ENCODE data around the gene TSEN34. TPM values are rescaled to one million over a fixed set of nuclear protein-coding genes. Genes with fewer than 3 reads are reported as not detected.
"Not testable (repeated sequence)": the region's sequence is repeated elsewhere in the genome, so short reads cannot be mapped to it uniquely, and the experiment has no call there.

TSEN34 gene
- total RNA-seq, 1 experiment from 2014 or later: 122 TPM

DNA sequence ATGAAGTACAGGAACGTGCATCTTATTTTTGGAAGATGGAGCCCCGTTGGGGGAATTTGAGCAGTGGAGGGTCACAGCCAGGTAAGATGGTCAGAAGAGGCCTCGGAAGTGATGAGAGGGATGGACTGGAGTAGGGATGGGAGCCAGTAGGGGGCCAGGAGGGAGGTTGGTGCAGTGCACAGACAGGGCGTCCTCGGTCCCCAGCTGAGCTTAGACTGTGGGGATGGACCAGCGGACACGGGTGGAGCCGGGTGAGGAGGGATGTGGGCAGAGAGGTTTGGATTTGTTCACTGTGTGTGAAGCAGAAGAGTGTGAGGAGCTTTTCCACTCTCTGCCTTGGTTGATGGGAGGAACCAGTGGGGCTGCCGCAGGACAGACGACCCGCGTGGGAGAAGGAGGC lies 20.1 kb downstream of the TSEN34 start:
- ChIA-PET CTCF (no interaction called here), POLR2A (ENCODE audit: unreplicated experiment) (no interaction called here)
- intact Hi-C loops (cut with micrococcal nuclease): no loop called here
- DNase-seq (no peak), ATAC-seq (no peak)
- Histone ChIP-seq H4K20me1 (ENCODE audit: low read length) (peaks cover 47% of the 10 kb centered on the region), H3F3A (ENCODE audit: low read length, unreplicated experiment) (peaks cover 19% of the 10 kb centered on the region), H3K9ac (ENCODE audit: low read length) (no peak overlapping the region), H3K27me3 (ENCODE audit: low read length) (no peaks in the 10 kb centered on the region), H3K27ac (ENCODE audit: low read length) (no peak overlapping the region), H3K79me2 (ENCODE audit: low read length) (peaks cover 35% of the 10 kb centered on the region), H3K36me3 (ENCODE audit: low read depth, low read length) (peaks cover 27% of the 10 kb centered on the region), H3K9me3 (ENCODE audit: low read length) (no peaks in the 10 kb centered on the region), H2AFZ (ENCODE audit: low read length) (no peak overlapping the region), H3K4me1 (ENCODE audit: insufficient read depth, low read length) (peaks cover 34% of the 10 kb centered on the region), H3K9me2 (replicated peaks; ENCODE audit: low read length) (no peaks in the 10 kb centered on the region), H3K4me2 (ENCODE audit: low read length) (no peak overlapping the region), H3K4me3 (ENCODE audit: low read length) (no peak overlapping the region)
- TF ChIP-seq, protein P1, sequence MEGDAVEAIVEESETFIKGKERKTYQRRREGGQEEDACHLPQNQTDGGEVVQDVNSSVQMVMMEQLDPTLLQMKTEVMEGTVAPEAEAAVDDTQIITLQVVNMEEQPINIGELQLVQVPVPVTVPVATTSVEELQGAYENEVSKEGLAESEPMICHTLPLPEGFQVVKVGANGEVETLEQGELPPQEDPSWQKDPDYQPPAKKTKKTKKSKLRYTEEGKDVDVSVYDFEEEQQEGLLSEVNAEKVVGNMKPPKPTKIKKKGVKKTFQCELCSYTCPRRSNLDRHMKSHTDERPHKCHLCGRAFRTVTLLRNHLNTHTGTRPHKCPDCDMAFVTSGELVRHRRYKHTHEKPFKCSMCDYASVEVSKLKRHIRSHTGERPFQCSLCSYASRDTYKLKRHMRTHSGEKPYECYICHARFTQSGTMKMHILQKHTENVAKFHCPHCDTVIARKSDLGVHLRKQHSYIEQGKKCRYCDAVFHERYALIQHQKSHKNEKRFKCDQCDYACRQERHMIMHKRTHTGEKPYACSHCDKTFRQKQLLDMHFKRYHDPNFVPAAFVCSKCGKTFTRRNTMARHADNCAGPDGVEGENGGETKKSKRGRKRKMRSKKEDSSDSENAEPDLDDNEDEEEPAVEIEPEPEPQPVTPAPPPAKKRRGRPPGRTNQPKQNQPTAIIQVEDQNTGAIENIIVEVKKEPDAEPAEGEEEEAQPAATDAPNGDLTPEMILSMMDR (conservative IDR thresholded peaks at IDR 0.05; ENCODE audit: low read depth, low read length): no peak
- TF ChIP-seq EZH2 (IDR thresholded peaks at IDR 0.05; ENCODE audit: low read length, unreplicated experiment): no peak
- no peak for TF ChIP-seq EZH2phosphoT487 (IDR thresholded peaks at IDR 0.05; ENCODE audit: borderline replicate concordance, low read length)
- BruUV-seq (replicated peaks): no TSS peak

DNA sequence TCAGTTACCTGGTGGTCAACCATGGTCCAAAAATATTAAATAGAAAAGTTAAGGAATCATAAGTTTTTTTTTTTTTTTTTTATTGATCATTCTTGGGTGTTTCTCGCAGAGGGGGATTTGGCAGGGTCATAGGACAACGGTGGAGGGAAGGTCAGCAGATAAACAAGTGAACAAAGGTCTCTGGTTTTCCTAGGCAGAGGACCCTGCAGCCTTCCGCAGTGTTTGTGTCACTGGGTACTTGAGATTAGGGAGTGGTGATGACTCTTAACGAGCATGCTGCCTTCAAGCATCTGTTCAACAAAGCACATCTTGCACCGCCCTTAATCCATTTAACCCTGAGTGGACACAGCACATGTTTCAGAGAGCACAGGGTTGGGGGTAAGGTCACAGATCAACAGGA lies 23.1 kb downstream of the TSEN34 start:
- H3F3A ChIP-seq (ENCODE audit: low read length, unreplicated experiment); H3K4me3 ChIP-seq (ENCODE audit: low read length); H3K4me2 ChIP-seq (ENCODE audit: low read length); H3K36me3 ChIP-seq (ENCODE audit: low read depth, low read length); POLR2A ChIA-PET (ENCODE audit: unreplicated experiment); H3K27ac ChIP-seq (ENCODE audit: low read length); H3K9me3 ChIP-seq (ENCODE audit: low read length); intact Hi-C loops (cut with micrococcal nuclease); H2AFZ ChIP-seq (ENCODE audit: low read length); H3K9ac ChIP-seq (ENCODE audit: low read length); BruUV-seq (replicated peaks); H3K27me3 ChIP-seq (ENCODE audit: low read length); CTCF ChIA-PET; H3K9me2 ChIP-seq (replicated peaks; ENCODE audit: low read length); ATAC-seq; DNase-seq: not testable (repeated sequence)
- H3K4me1 ChIP-seq (ENCODE audit: insufficient read depth, low read length): peaks cover 11% of the 10 kb centered on the region
- peaks cover 17% of the 10 kb centered on the region for H4K20me1 ChIP-seq (ENCODE audit: low read length)
- H3K79me2 ChIP-seq (ENCODE audit: low read length): peaks cover 15% of the 10 kb centered on the region

DNA sequence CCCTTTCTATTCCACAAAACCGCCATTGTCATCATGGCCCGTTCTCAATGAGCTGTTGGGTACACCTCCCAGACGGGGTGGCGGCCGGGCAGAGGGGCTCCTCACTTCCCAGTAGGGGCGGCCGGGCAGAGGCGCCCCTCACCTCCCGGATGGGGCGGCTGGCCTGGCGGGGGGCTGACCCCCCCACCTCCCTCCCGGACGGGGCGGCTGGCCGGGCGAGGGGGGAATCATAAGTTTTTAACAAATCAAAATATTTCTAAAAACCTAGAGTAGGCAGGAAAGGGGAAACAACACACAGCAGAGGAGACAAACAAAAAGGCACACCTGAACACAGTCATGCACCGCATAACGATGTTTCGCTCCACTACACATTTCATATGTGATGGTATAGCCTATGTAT lies 23.6 kb downstream of the TSEN34 start:
- POLR2A ChIA-PET (ENCODE audit: unreplicated experiment); intact Hi-C loops (cut with micrococcal nuclease); H3K27ac ChIP-seq (ENCODE audit: low read length); H3K27me3 ChIP-seq (ENCODE audit: low read length); DNase-seq; BruUV-seq (replicated peaks); H3K9ac ChIP-seq (ENCODE audit: low read length); H3K9me2 ChIP-seq (replicated peaks; ENCODE audit: low read length); H3K9me3 ChIP-seq (ENCODE audit: low read length); H3K4me2 ChIP-seq (ENCODE audit: low read length); H3F3A ChIP-seq (ENCODE audit: low read length, unreplicated experiment); H3K4me1 ChIP-seq (ENCODE audit: insufficient read depth, low read length); H3K4me3 ChIP-seq (ENCODE audit: low read length); H3K36me3 ChIP-seq (ENCODE audit: low read depth, low read length); H2AFZ ChIP-seq (ENCODE audit: low read length); CTCF ChIA-PET; ATAC-seq: not testable (repeated sequence)
- peaks cover 15% of the 10 kb centered on the region for H3K79me2 ChIP-seq (ENCODE audit: low read length)
- peaks cover 12% of the 10 kb centered on the region for H4K20me1 ChIP-seq (ENCODE audit: low read length)

DNA sequence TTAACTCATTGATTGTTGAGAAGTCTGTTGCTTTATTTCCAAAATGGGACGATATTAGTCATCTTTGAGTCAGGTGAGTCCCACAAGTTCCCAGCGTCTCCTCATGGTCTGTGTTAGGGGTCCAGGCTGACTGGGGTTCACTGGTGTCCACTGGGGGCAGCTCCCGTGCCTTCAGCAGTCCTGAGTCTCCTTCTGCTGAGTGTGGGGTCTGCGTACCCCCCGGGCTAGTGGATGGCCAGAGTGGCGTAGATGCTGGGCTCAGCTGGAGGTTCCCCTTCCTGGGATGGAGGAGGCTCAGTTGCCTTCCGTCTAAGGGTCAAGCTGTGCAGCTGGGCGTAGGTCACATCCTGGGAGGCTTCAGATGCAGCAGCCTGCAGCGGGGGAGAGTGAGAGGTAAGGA lies 25.8 kb downstream of the TSEN34 start:
- ChIA-PET POLR2A (ENCODE audit: unreplicated experiment) (no interaction called here), CTCF (no interaction called here)
- Histone ChIP-seq H3K27ac (ENCODE audit: low read length) (no peak overlapping the region), H3K36me3 (ENCODE audit: low read depth, low read length) (peaks cover 3% of the 10 kb centered on the region; the same call in 1 of the 2 replicates), H3K27me3 (ENCODE audit: low read length) (no peaks in the 10 kb centered on the region), H3K4me2 (ENCODE audit: low read length) (no peak overlapping the region), H3K79me2 (ENCODE audit: low read length) (0 out of 2 replicates have a peak, but pooled peaks cover 5% of the 10 kb centered on the region), H3K9ac (ENCODE audit: low read length) (no peak overlapping the region), H3K9me3 (ENCODE audit: low read length) (no peaks in the 10 kb centered on the region), H3K4me3 (ENCODE audit: low read length) (no peak overlapping the region), H2AFZ (ENCODE audit: low read length) (no peak overlapping the region), H3K9me2 (replicated peaks; ENCODE audit: low read length) (no peaks in the 10 kb centered on the region), H3K4me1 (ENCODE audit: insufficient read depth, low read length) (no peaks in the 10 kb centered on the region), H4K20me1 (ENCODE audit: low read length) (no peaks in the 10 kb centered on the region), H3F3A (ENCODE audit: low read length, unreplicated experiment) (no peaks in the 10 kb centered on the region)
- ATAC-seq: no peak
- TF ChIP-seq EZH2 (IDR thresholded peaks at IDR 0.05; ENCODE audit: low read length, unreplicated experiment) (no peak), EZH2phosphoT487 (IDR thresholded peaks at IDR 0.05; ENCODE audit: borderline replicate concordance, low read length) (no peak)
- no peak for DNase-seq
- no TSS peak for BruUV-seq (replicated peaks)
- intact Hi-C loops (cut with micrococcal nuclease): no loop called here

DNA sequence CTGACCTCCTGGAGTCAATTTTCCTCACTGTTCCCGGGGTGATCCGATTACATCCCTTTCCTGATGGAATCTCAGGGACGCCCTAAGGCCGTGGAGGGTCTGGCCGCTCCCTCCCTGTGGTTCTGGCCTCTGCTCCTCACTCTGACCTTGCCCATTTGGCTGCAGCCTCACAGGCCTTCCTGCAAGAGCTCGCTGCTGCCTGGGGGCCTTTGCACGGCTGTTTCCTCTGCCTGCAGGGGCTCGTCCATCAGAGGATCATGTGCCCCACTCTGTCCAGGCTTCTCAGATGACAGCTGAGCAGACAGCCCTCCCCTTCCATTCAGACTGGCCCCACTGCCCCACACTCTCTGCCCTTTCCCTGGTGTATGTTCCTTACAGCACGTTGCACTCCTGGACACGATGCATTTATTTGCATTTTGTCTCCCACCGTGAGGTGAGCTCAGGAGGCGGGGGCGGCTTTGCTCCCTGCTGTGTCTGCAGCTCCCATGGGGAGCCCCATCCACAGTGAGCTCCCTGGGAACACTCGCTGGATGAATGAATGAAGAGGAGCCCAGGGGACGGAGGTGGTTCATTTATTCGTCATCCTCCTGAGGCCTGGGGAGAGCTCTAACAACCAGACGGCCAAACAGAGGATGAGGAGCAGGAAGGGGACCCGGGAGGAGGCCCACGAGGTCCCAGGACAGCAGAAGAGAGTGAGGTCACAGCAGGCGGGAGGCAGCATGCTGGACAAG lies 26.6 kb downstream of the TSEN34 start:
- DNase-seq; H3K9me3 ChIP-seq (ENCODE audit: low read length); H4K20me1 ChIP-seq (ENCODE audit: low read length); H3K79me2 ChIP-seq (ENCODE audit: low read length); H3K9me2 ChIP-seq (replicated peaks; ENCODE audit: low read length); H3K27me3 ChIP-seq (ENCODE audit: low read length); H3K36me3 ChIP-seq (ENCODE audit: low read depth, low read length); POLR2A ChIA-PET (ENCODE audit: unreplicated experiment); BruUV-seq (replicated peaks); H3K4me3 ChIP-seq (ENCODE audit: low read length); CTCF ChIA-PET; H2AFZ ChIP-seq (ENCODE audit: low read length); H3K4me1 ChIP-seq (ENCODE audit: insufficient read depth, low read length); H3K9ac ChIP-seq (ENCODE audit: low read length); H3F3A ChIP-seq (ENCODE audit: low read length, unreplicated experiment); H3K27ac ChIP-seq (ENCODE audit: low read length); ATAC-seq; H3K4me2 ChIP-seq (ENCODE audit: low read length); intact Hi-C loops (cut with micrococcal nuclease): not testable (repeated sequence)
